ENCODE data around the gene FILIP1L.
"Not testable (repeated sequence)": the region's sequence is repeated elsewhere in the genome, so short reads cannot be mapped to it uniquely, and the experiment has no call there.

Gene FILIP1L

DNA sequence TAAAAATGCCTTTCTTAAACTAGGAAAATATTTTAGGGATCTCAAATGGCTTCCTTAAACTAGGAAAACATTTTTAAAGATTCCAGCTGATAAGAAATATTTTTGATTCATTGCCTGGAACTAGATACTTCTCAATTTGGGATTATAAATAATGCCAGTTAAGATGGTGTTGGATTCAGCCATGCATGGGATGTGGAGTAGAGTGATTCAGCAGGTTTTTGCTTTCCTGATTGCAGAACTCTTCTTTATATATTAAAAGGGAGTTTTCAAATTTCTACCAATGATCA lies 15.6 kb downstream of the FILIP1L start:
- DNase-seq (ENCODE audit: low spot score), result no peak

GRCh38 chr3:100097919-100098783 lies 16.1 kb downstream of the FILIP1L start:
- DNase-seq (ENCODE audit: low spot score), result no peak

GRCh38 chr3:100096866-100097265 lies 17.4 kb downstream of the FILIP1L start:
- no peak for DNase-seq (ENCODE audit: low spot score)

GRCh38 chr3:100096286-100096685 lies 18.0 kb downstream of the FILIP1L start:
- DNase-seq (ENCODE audit: low spot score), result not testable (repeated sequence)

- no peak for DNase-seq (ENCODE audit: low spot score)
Observed at GRCh38 chr3:100093831-100094230, 20.5 kb downstream of the FILIP1L start.

DNA sequence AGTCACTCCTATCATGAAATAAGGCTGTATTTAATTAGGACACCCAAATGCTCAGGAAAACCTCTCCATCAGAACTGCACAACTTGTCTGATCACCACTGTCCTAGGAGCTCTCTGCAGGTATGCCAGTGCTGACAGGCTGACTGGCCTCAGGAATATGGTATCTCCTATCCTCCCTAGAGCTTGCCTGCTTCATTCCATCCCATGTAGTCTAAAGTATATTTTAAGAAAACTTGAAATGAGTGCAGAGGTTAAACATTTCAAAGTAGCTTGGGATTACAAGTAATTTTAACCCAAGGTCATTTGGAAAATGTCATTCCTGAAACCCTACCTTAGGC lies 23.7 kb downstream of the FILIP1L start:
- no peak for DNase-seq (ENCODE audit: low spot score)

GRCh38 chr3:100089812-100090668 lies 24.3 kb downstream of the FILIP1L start:
- DNase-seq (ENCODE audit: low spot score), result no peak

GRCh38 chr3:100088735-100089368 lies 25.4 kb downstream of the FILIP1L start:
- DNase-seq (ENCODE audit: low spot score), result no peak

- DNase-seq (ENCODE audit: low spot score), result peak; percentile 4
Observed at GRCh38 chr3:100087198-100087597, 27.1 kb downstream of the FILIP1L start.

- no peak for DNase-seq (ENCODE audit: low spot score)
Observed at GRCh38 chr3:100086401-100086800, 27.9 kb downstream of the FILIP1L start.

DNA sequence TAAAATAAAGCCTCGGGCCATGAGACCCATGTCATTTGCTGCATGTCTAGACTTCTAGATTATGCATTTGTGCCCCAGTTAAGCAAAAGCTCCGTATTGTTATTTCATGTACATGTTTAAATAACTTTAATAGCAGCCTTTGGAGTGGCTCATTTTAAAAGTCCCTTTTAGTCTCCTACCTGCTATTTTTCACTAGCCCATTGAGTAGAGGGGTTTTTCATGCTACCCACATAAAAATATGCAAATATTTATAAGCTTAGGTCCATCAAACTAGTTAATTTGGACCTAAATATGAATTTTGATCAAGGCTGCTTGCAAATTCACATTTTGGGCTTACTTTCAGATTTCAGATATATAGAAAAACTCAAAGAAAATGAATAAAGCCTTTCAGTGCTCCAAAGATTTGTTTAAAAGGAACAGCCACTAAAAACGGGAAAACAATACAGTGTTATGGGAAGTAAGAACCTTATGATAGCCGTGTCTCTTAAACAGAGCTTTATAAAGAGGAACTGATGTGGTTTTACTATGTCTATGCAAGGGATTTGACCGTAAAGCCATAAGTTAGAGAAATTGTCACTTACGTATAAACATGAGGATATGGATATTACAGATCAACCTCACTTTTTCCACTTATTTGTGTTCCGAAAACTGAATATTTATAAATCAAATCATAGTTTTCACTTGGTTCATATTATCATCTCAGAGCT lies 30.0 kb downstream of the FILIP1L start:
- no peak for DNase-seq (ENCODE audit: low spot score)

- no peak for DNase-seq (ENCODE audit: low spot score)
Observed at GRCh38 chr3:100083209-100083608, 31.1 kb downstream of the FILIP1L start.

DNA sequence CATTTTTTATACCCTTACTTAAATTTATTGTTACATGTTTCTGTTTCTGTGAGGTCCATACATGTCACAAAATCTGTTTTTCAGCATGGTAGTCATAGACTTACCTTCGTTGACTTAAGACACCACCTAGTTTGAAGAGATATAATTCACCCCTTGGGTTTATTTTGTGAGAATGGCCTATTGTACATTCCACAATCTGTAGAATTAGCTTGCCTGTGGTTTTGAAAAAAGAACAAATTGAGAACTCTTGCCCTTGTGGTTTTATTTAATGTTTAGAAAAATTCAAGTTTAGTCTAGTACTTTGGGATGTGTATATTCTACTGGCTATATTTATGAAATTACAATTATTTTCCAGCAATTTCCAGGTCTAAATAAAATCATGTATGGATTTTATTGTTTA lies 31.6 kb downstream of the FILIP1L start:
- no peak for DNase-seq (ENCODE audit: low spot score)

- no peak for DNase-seq (ENCODE audit: low spot score)
Observed at GRCh38 chr3:100081986-100082692, 32.2 kb downstream of the FILIP1L start.

DNA sequence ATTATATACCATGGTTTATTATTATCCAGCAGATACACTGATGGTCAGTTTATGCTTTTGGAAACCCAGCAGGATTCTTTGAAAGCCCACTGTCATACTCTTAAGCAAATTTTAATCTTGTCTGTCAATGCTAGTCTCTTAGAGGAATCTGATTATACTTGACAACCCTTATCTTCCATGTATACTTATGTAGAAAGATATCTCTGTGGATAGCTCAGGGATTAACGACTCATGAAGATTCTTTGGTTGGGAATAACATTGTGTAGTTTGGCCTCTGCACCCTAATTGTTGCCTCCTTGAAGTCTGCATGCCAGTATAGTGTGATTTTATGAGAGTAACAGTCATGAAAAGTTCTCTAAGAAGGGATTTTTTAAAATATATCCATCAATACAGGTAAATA lies 33.0 kb downstream of the FILIP1L start:
- DNase-seq (ENCODE audit: low spot score), result no peak

DNA sequence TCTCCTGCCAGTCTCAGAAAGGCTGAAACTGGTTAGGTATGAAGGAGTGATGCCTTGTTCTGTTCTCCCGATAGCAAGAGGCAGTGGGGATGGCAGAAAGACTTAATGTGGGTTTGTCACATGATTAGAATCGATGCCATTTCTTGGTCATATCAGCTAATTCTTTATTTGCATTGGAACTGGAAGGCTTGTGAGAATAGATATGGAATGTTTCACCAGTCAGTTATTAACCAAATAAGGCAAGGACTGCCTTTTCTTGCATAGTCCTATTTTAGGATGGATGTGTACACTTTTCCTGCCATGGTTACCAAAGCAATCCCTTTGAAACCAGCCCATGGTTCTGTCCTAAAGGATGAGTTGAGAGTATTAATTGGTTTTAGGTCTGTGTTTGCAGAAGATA lies 33.7 kb downstream of the FILIP1L start:
- no peak for DNase-seq (ENCODE audit: low spot score)

GRCh38 chr3:100079328-100079727 lies 35.0 kb downstream of the FILIP1L start:
- no peak for DNase-seq (ENCODE audit: low spot score)

DNA sequence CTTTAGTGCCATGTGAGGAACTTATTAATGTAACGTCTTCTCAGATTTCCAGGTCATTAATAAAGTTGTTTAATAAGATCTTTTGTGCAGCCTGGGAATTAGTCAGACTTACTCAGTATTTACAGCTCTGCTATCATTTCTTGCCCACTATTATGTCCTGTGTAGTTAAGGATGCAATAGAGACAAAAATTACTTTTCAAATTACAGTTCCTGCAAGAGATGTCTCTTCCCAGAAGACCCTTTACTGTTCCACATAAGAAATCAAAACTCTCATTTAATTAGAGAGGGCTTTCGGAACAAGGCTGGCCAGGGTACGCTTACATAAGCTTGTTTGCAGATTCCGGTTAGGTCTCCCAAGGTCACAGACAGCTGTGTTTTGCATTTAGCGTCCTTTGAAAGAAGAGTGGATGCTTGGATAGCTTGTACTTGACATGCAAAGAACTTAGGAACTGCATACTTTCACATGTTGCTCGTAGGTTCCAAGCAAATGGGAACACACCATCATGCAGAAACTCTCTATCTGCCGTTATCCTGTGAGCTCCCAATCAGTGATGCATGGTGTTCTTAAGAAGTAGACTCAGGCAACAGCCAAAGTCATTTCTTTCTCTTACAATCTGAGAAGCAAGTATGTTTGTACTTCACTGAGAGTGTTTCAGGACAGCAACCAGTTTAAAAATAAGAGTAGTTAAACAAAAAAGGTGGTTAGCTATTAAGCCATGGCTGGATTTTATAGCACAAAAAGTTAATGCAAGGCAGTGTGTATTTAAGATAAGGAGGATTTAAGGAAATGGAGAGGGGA lies 37.4 kb downstream of the FILIP1L start:
- DNase-seq (ENCODE audit: low spot score), result no peak

GRCh38 chr3:100075851-100076730 lies 38.2 kb downstream of the FILIP1L start:
- DNase-seq (ENCODE audit: low spot score), result no peak

DNA sequence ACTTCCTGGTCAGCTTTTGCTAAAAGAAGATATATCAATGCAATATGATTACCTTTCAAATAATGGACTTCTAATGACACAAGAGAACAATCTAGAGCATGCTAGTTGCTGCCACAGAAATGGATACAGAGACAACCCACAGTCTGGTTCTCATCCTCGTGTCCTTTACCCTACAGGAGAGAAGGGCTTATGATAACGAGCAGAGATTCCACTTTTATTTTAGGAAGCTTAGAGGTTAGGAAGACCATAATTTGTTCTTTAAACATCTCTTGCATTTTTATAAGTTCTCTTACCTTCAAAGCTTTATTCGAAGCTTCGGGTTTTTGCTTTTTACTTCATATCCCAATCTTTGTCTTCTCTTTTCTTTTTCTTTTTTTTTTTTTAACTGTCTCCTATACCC lies 39.1 kb downstream of the FILIP1L start:
- no peak for DNase-seq (ENCODE audit: low spot score)

Data from CD4-positive, alpha-beta T cell treated with Interleukin-2 at 100 ng/mL for 4 hours (primary cell).